Smooth muscle cell (in vitro differentiated cells): ENCODE measurements around the gene TLX3. TPM values are rescaled to one million over a fixed set of nuclear protein-coding genes. Genes with fewer than 3 reads are reported as not detected.

Experiments used
- DNase-seq: peaks from one replicate; lab custom pipeline; 2025; ENCODE audit not compliant: unreplicated experiment; lab: John Stamatoyannopoulos, UW
- H2AFZ ChIP-seq: fragments of 200-600 bp; sonication (generic); 2 replicates; pipeline ENCODE4 v1.6.0; 2016; ENCODE audit warnings: antibody characterized with exemption, low read depth, mild to moderate bottlenecking
- H3F3A ChIP-seq: fragments of 200-600 bp; sonication (generic); 2 replicates; pipeline ENCODE4 v1.6.0; 2017; ENCODE audit warnings: antibody characterized with exemption, low read depth
- H3K27ac ChIP-seq: fragments of 200-600 bp; sonication (generic); 2 replicates; pipeline ENCODE4 v1.5.1; 2016; ENCODE audit warnings: low read depth, mild to moderate bottlenecking
- H3K27me3 ChIP-seq: fragments of 200-600 bp; sonication (generic); 2 replicates; pipeline ENCODE4 v1.6.1; 2016; ENCODE audit warnings: low read depth, mild to moderate bottlenecking
- H3K36me3 ChIP-seq: fragments of 200-600 bp; sonication (generic); 2 replicates; pipeline ENCODE4 v1.5.1; 2016; ENCODE audit warnings: low read depth
- H3K4me1 ChIP-seq: fragments of 200-600 bp; sonication (generic); 2 replicates; pipeline ENCODE4 v1.5.1; 2016; ENCODE audit warnings: low read depth
- H3K4me2 ChIP-seq: fragments of 200-600 bp; sonication (generic); 2 replicates; pipeline ENCODE4 v1.6.0; 2016; ENCODE audit warnings: mild to moderate bottlenecking
- H3K4me3 ChIP-seq: fragments of 200-600 bp; sonication (generic); 2 replicates; pipeline ENCODE4 v1.5.1; 2016; ENCODE audit warnings: mild to moderate bottlenecking
- H3K79me2 ChIP-seq: fragments of 200-600 bp; sonication (generic); 2 replicates; pipeline ENCODE4 v1.6.0; 2016; ENCODE audit warnings: low read depth, mild to moderate bottlenecking
- H3K9ac ChIP-seq: fragments of 200-600 bp; sonication (generic); 2 replicates; pipeline ENCODE4 v1.6.0; 2016; ENCODE audit warnings: low read depth
- H3K9me3 ChIP-seq: fragments of 200-600 bp; sonication (generic); replicated peaks from 2 replicates; pipeline ENCODE4 v1.5.1; 2016; ENCODE audit warnings: low read depth
- H4K20me1 ChIP-seq: fragments of 200-600 bp; sonication (generic); 2 replicates; pipeline ENCODE4 v1.6.0; 2016; ENCODE audit warnings: low read depth
- WGBS: methylation state at CpG from one replicate; pipeline ENCODE4 v1.1.7; 2016; ENCODE audit warnings: low lambda C conversion rate; 5-methylcytosine and 5-hydroxymethylcytosine counted together
- polyA plus RNA-seq: library from polyadenylated mRNA; unstranded; fragments of >200 nt; fragmentation: Nextera tagmentation; extraction: Ambion mirVana; gene quantifications from 2 replicates; pipeline ENCODE4 v1.2.1, GENCODE V29; 2016
- total RNA-seq: library from RNA; depleted of rRNA; stranded (reverse); fragments of >200 nt; gene quantifications from 2 replicates; pipeline ENCODE4 v1.2.3, GENCODE V29; 2014
- TF ChIP-seq, protein P1 (sequence below): fragments of 200-600 bp; sonication (generic); IDR thresholded peaks from 2 replicates; pipeline ENCODE4 v1.5.1; 2017; ENCODE audit warnings: borderline replicate concordance, mild to moderate bottlenecking, antibody characterized with exemption; ENCODE audit not compliant: insufficient read depth, poor library complexity, severe bottlenecking

Gene TLX3
- total and polyA plus RNA-seq, 2 experiments from 2014 or later = 0.10 TPM; not detected in 1

DNA sequence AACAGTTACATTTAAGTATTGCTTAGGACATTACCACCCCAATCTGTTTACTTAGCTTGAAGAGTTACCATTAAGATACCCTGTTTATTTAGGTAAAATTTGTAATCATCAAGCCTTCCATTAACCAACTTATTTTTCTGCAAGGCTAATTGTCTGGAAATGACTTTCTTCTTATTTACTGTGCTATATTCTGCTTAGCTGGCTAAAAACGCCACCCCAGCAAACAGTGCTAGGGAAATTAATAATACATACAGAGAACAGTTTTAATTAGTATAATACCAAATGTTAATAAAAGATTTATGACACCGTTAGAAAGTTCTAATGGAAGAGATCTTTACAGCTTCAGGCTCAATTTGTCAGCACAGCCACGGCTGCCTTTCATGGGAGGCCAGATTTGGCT, 14.0 kb downstream of the TLX3 start:
- H3K4me1 ChIP-seq = no peaks in the 10 kb centered on the region
- H3K9ac ChIP-seq = no peak overlapping the region
- no peak overlapping the region for H3K4me3 ChIP-seq
- TF ChIP-seq, protein P1, sequence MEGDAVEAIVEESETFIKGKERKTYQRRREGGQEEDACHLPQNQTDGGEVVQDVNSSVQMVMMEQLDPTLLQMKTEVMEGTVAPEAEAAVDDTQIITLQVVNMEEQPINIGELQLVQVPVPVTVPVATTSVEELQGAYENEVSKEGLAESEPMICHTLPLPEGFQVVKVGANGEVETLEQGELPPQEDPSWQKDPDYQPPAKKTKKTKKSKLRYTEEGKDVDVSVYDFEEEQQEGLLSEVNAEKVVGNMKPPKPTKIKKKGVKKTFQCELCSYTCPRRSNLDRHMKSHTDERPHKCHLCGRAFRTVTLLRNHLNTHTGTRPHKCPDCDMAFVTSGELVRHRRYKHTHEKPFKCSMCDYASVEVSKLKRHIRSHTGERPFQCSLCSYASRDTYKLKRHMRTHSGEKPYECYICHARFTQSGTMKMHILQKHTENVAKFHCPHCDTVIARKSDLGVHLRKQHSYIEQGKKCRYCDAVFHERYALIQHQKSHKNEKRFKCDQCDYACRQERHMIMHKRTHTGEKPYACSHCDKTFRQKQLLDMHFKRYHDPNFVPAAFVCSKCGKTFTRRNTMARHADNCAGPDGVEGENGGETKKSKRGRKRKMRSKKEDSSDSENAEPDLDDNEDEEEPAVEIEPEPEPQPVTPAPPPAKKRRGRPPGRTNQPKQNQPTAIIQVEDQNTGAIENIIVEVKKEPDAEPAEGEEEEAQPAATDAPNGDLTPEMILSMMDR = no peak
- H3K79me2 ChIP-seq = no peaks in the 10 kb centered on the region
- H3K36me3 ChIP-seq = no peaks in the 10 kb centered on the region
- DNase-seq = no peak
- H3K27me3 ChIP-seq = peaks cover 99% of the 10 kb centered on the region
- no peaks in the 10 kb centered on the region for H3K9me3 ChIP-seq
- H3K4me2 ChIP-seq = no peak overlapping the region
- no peaks in the 10 kb centered on the region for H4K20me1 ChIP-seq
- H2AFZ ChIP-seq = no peak overlapping the region
- WGBS = 79% methylated on average over 3 of the region's 3 CpGs
- no peaks in the 10 kb centered on the region for H3F3A ChIP-seq
- no peak overlapping the region for H3K27ac ChIP-seq

DNA sequence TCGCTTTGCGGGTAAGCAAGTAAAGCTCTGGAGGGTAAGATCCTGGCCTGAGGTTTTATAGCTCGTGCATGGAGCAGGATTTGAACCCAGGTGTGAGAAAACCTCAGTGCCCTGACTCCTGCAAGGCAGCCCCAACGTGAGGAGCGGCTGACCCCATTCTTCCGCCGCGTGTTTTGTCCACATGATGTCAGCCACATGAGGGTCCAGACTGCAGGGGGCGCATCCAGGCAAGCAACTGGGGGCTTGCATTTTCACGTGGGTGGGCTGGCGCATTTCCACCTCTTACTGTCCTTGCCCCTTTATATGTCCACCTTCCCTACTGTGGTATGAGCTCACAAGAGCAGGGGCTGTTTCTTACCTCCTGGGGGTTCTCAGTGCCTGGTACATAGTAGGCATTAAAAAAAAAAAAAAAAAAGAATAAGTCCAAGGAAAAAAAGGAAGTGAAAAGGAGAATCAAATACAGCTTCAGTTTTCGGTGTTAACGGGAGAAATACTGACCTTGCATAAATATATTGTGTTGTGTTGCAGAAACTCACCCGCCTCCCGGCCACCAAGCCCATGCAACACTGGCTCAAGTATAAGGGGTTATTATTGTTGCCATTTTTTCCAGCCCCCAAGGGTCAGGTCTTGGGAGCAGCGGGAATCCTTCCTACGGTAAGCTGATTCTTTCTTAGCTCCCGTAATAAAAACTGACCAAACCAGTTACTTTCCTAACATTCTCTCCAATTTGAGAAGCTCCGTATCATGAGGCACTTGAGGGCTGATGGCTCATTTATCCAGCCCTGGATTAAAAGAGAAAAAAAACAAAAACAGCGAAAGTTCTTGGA, 15.0 kb downstream of the TLX3 start:
- H3K4me3 ChIP-seq = no peak overlapping the region
- H3K27me3 ChIP-seq = peaks cover 99% of the 10 kb centered on the region
- no peaks in the 10 kb centered on the region for H3K9me3 ChIP-seq
- H3K79me2 ChIP-seq = no peaks in the 10 kb centered on the region
- H3K27ac ChIP-seq = no peak overlapping the region
- H3F3A ChIP-seq = no peaks in the 10 kb centered on the region
- no peak for DNase-seq
- no peaks in the 10 kb centered on the region for H4K20me1 ChIP-seq
- H3K4me2 ChIP-seq = no peak overlapping the region
- H3K36me3 ChIP-seq = no peaks in the 10 kb centered on the region
- WGBS = 60% methylated on average over 20 of the region's 20 CpGs
- no peak overlapping the region for H3K9ac ChIP-seq
- no peak overlapping the region for H2AFZ ChIP-seq
- H3K4me1 ChIP-seq = no peaks in the 10 kb centered on the region
- TF ChIP-seq, protein P1 = no peak

DNA sequence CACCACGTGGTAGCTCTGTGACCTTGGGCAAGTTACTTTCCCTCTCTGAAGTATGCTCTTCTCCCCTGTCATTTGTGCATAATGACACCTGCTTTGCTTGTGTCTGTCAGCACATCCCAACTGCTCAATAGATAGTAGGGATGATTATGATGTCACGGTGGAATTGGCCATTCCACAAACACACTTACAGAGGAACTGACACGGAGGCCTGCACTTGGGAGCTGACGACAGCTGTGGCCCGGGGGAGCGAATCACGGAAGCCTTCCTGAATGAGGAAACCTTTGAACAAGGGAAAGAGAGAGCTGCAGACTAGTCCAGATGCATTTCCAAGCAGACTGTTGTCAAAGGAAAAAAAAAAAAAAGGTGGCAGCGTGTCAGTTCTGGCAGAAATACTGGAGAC, 21.0 kb downstream of the TLX3 start:
- H3F3A ChIP-seq = no peaks in the 10 kb centered on the region
- H3K9me3 ChIP-seq = no peaks in the 10 kb centered on the region
- H3K9ac ChIP-seq = no peak overlapping the region
- no peaks in the 10 kb centered on the region for H3K79me2 ChIP-seq
- no peak overlapping the region for H3K4me3 ChIP-seq
- WGBS = 75% methylated on average over 8 of the region's 8 CpGs
- H3K4me2 ChIP-seq = no peak overlapping the region
- H4K20me1 ChIP-seq = no peaks in the 10 kb centered on the region
- peaks cover 85% of the 10 kb centered on the region for H3K27me3 ChIP-seq
- no peaks in the 10 kb centered on the region for H3K4me1 ChIP-seq
- TF ChIP-seq, protein P1 = no peak
- no peak overlapping the region for H3K27ac ChIP-seq
- no peak for DNase-seq
- H3K36me3 ChIP-seq = no peaks in the 10 kb centered on the region
- H2AFZ ChIP-seq = no peak overlapping the region

GRCh38 chr5:171335616-171336015, 26.6 kb downstream of the TLX3 start:
- H2AFZ ChIP-seq = no peak overlapping the region
- H3K9ac ChIP-seq = no peak overlapping the region
- no peaks in the 10 kb centered on the region for H3K79me2 ChIP-seq
- H3K4me3 ChIP-seq = no peak overlapping the region
- H3K27me3 ChIP-seq = peaks cover 55% of the 10 kb centered on the region
- no peaks in the 10 kb centered on the region for H3K9me3 ChIP-seq
- TF ChIP-seq, protein P1 = no peak
- no peaks in the 10 kb centered on the region for H3K36me3 ChIP-seq
- H3F3A ChIP-seq = no peaks in the 10 kb centered on the region
- 74% methylated on average over 8 of the region's 8 CpGs for WGBS
- DNase-seq = no peak
- H3K27ac ChIP-seq = no peak overlapping the region
- H3K4me1 ChIP-seq = no peaks in the 10 kb centered on the region
- no peaks in the 10 kb centered on the region for H4K20me1 ChIP-seq
- no peak overlapping the region for H3K4me2 ChIP-seq
